Daoy (cell line): ENCODE measurements around the gene MST1. TPM values are rescaled to one million over a fixed set of nuclear protein-coding genes. Genes with fewer than 3 reads are reported as not detected.
"Not testable (repeated sequence)": the region's sequence is repeated elsewhere in the genome, so short reads cannot be mapped to it uniquely, and the experiment has no call there.

Source experiments
- DNase-seq: peaks from one replicate; pipeline ENCODE4 v3.0.0-alpha.2; 2015; ENCODE audit warnings: low read depth
- total RNA-seq: library from RNA; depleted of rRNA; stranded (reverse); fragments of >200 nt; shearing (Covaris generic); gene quantifications from 2 replicates; pipeline ENCODE4 v1.2.3, GENCODE V29; 2014

The MST1 gene
- total RNA-seq, 1 experiment from 2014 or later = 0.63 TPM

DNA sequence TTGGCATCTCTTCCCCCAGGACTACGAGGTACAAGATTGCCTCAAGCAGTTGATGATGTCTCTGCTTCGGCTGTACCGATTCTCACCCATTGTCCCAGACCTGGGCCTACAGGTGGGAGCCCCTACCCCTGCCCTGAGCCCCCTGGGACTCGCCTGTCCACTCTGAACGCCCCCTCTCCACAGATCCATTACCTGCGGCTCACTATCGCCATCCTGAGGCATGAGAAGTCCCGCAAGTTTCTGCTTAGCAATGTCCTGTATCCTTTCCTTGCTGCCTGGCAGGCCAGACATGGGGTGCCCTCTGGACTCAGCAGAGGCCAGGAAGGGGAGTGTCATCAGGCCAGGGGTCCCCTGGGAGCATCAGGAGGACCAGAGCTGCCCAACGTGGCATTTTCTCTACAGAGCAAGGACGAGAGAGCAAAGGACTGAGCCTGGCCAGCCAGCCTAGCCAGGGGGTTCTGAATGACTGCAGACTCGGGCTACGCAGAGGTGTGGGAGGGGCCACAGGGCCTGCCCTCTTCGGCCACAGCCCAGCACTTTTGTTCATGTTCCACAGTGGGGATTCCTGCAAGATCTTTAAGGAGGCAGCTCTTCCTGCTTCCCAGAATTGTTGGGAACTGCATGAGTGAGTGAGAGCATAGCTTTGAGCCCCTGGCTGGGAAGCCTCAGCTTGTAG is 11.3 kb upstream of the MST1 start:
- no peak for DNase-seq

DNA sequence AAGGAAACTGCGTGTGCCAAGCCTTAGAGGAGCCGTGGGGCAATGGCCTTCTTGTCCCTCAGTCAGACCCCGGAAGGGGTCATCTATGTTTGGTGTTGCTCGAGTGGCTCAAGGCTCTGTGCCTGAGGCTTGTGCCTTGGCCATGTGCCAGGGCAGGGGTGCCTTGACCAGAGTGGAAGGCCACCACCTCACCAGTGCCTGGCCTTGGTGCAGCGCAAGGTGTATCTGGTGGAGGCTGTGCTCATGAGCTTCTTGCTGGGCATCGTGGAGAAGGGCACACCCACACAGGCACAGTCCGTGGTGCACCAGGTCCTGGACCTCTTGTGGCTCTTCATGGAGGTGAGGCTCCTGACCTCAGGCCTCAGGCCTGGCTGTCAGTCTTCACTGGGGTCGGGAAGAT is 10.7 kb upstream of the MST1 start:
- no peak for DNase-seq

DNA sequence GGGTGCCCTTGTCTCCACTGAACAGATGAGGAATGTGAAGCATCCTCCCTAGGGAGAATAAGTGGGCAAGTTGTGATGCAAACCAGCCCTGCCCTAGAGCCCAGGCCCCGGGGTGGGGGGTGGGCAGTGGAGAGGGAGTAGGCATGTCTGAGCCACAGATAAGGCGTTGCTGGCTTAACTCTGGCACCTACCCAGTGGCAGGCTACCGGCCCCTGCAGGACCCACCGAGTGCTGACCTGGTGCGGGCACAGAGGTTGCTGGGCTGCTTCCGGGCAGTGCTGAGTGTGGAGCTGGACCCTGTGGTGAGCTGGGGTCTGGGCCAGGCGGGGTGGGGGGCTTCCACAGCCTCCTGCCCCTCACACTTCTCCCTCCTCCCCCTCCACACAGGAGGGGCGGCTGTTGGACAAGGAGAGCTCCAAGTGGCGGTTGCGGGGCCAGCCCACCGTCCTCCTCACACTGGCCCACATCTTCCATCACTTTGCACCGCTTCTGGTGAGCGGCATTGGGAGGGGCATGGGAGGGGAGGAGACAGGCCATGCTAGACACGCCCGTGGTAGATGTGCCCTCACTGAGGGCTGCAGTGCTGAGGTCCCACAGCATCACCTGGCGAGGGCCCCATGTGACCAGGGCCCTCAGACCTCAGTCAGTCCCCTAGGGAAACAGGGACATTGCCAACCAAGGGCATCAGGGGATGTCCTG is 10.2 kb upstream of the MST1 start:
- no peak for DNase-seq

DNA sequence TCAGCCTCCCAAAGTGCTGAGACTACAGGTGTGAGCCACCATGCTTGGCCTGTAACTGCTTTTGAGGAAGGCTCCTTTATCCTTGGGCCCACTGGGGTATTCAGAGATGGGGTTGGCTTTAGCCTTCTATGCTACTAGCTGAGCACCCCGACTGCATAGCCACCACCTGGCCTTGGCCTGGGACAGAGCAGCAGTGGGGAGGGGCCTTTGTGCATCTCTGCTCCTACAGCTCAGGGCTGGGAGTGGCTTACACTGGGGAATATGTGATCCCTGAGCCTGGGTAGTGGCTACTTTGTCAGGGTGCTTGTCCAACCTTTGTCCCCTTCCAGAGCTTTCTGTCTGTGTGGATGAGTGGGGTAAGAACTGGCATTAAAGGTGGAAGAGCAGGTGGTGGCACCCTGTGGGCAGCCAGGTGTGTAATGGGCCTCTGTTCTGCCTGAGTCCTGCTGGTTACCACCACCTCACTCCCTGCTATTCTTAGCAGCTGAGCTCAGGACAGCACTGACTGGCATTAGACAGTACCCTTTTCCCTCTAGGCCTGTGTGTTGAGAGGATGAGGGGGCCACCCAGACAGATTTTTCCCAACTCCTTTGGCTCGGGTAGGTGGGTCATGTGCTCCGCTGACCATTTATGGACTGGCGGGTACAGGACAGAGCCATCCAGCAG is 6.2 kb upstream of the MST1 start:
- DNase-seq = not testable (repeated sequence)

DNA sequence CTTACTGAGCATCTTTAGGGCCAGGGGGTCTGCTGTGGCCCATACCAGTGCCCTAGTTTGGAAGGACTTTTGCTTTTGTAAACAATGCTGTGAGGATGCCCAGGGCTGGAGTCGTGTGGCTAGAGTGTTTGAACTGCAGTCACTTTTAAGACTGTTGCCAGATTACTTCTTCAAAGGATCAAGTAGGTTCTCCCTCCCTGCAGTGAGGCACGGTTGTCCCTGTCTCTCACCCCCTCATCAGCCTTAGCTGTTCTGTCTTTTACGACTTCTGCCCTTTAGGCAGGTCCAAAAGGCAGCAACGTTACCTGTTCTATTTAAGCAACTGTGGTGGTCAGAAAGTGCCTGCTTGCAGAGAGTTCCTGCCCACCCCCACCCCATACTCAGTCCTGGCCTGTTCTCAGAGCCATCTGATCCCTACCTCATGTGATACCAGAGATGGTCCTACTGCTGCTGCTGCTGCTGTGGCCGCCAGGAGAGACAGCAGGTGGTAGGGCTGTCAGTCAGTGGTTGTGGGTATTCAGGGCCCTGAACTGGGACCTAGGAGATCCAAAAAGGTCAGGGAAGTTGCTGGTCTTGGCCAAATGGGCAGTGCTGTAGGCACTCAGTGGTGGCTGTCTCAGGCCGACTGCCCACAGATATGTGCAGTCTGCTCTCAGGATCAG is 5.3 kb upstream of the MST1 start:
- not testable (repeated sequence) for DNase-seq

DNA sequence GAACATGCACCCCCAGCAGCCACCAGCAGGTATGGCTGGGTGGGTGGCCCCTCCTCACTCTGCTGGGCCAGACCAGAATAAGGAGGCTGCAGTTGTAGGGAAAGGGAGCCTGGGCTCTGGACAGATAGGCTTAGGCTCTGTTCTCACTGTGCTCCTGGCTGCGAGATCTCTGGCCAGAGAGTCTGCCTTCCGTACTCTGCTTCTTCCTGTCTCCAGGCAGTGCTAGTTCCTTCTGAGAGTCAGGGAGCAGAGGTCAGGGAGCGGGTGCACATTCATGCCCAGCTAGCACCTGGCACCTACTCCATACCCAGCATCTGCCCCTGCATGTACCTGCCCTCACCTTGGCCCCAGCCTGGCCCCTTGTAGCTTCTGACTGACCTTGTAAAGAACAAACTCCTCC is 2.2 kb upstream of the MST1 start:
- not testable (repeated sequence) for DNase-seq

DNA sequence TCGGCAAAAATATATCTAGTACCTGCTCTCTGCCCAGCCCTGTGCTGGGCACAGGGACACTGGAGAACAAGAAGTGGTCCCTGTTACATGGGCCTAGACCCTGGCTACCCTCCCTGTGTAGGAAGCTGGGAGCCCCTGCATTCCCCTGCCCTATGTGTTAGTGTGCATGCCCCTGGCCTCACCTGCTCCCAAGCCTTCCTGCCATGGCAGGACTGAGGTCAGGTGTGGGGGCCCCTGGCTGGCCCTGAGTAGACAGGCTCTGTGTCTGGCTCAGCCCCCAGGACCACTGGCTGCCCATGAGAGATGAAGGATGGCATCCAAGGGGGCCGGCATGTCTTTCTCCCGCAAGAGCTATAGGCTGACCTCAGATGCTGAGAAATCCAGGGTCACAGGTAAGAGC is 1.6 kb upstream of the MST1 start:
- not testable (repeated sequence) for DNase-seq

DNA sequence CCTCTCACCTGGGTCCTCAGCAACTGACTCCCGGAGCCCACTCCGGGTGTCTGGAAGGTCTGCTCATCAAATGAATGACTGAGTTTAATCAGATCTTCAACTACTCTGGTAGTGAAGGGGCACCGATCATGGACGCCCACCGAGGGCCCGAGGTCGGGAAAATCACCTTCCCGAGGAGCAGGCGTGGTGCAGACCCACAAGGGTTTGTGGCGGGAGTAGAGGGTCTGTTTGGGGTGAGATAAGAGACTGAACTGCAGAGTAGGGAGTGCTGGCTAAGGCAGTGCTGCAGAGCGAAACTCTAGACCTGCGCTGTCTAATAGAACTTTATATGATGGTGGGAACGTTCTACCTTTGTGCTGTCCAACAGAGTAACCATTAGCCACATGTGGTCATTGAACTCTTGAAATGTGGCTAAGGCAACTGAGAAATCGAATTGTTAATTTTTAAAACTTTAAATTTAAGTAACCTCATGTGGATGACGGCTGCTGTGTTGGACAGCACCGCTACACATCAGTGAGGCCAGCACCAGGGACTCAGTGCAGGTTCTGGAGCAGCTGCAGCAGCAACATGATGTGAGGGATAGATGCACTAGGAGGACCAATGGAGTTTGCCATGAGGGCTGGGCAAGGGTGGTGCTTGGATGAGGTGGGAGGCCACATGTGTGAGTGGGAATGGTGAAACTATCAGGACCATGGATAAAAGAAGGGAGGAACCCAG is 792 bp upstream of the MST1 start:
- DNase-seq = not testable (repeated sequence)

DNA sequence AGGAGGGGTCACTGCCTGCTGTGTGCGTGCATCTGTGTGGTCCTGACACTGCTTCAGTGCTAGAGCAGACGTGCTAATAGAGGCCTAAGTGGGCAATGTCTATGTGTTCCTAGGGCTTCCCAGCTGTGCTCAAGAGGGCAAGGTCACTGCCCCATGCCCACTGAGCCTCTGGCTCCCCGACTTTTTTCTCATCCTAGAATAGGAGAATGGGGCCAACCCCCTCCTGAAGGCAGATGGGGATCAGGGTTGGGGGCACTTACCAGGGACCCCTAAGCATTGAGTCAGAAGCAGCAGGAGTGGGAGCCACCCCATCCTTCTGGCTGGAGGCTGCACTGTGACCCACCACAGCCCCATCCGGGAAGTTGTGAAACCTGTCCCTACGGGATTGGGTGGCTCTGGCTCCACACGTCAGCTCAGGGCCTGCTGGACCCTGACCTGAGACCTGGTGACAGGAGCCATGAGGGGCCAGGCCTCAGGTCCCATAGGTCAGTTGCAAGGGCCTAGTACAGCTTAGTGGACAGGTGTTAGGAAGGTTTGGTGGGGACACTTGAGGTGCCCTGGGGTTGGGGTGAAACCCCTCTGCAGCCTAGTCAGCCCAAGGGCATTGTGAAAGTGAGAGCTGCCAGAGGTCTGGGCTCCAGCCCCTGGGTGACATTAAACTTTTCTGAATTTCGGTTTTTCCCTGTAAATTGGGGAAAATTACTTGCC is 782 bp downstream of the MST1 start:
- DNase-seq = not testable (repeated sequence)

DNA sequence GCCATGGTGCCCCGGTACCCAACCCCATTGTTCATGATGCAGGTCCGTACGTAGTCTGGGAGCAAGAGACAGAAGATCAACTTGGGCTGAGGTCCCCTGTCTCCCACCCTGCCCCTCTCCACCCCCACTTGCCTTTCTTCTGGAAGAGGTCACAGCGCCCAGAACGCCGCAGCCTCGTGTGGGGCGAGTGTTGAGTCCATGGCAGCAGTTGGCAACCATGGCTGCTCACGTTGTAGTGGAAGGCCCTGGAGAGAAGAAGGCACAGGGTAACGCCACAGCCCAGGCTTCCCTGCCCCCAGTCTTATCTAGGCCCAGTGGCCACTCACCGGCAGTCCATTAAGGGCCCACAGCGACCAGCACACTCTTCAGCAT is 1.9 kb downstream of the MST1 start:
- DNase-seq = not testable (repeated sequence)

DNA sequence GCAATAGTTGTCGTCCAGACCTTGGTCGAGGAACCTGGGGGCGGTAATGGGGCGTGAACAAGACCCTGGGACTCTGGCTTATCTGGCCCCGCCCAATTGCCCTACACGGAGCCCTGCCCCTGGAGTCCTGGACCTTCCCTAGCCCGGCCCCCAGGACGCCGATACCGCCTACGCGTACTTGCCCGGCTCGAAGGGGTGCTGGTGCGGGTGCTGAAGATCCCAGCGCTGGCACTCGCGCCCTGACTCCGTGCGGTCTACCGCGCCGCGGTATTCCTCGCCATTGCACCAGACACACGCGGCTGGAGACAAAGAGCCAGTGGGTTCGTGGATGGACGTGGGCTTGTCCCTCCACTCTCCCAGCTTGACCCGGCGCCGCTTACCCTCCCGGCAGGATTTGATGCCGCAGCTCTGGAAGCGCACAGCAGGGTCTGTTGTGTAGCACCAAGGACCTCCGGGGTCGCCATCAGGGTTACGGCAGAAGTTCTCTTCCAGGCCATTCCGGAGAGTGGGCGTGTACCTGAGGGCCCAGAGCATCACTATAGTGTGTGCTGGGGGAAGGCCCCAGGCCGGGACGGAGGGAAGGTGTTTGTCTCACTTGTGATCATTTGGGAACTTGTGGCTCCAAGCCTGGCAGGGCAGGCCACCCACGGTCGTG is 2.4 kb downstream of the MST1 start:
- peak; percentile 63 for DNase-seq

DNA sequence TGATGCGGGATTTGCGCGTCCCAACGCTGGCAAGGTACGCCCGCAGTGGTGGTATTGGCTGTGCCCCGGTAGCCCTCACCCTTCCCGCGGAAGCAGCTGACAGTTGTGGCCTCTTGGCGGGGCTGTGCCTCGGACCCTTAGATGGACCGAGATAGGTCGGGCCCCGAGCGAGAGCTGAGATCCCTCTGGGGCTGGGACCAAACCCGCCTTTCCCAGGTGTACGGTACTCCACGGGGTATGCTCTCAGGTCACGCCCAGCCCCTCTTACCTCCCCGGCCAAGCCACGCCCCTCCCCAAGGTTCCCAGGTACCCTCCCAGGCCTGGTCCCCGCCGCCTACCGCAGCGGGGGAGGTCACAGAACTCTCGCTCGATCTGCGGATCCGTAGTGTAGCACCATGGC is 2.9 kb downstream of the MST1 start:
- DNase-seq = not testable (repeated sequence)

DNA sequence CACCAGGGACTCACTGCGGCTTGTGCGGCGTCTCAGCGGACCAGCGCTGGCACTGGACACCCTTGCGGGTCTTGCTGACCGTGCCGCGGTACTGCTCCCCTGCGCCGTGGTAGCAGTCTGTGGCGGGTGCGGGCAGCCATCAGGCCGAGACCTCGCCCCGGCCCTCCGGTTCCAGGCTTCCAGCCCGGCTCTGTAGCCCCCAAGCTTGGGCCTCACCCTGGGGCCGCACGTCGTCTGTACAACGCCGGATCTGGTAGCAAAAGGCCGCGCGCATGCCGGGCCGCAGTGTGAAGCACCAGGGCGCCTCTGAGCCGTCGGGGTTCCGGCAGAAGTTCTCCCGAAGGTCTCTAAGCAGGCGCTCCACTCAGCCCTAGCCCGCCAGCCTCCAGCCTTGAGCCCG is 3.4 kb downstream of the MST1 start:
- not testable (repeated sequence) for DNase-seq

DNA sequence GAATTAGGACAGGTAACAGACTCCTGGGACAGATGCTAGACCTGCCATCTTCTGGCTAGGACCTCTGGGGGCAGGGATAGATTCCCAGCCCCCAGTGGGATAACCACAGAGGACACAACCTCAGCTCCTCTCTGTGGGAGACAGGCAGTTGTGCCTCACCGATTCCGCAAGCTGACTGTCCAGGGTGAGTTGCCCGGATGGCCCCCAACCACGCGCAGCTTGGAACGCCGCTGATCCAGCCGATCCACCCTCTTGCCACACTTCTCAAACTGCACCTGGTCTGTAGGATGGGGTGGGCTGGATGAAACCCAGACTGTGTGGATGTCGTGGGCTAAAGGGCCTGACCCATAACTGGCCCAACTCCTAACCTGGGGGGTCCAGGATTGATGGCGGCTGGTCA is 4.2 kb downstream of the MST1 start:
- DNase-seq = not testable (repeated sequence)

DNA sequence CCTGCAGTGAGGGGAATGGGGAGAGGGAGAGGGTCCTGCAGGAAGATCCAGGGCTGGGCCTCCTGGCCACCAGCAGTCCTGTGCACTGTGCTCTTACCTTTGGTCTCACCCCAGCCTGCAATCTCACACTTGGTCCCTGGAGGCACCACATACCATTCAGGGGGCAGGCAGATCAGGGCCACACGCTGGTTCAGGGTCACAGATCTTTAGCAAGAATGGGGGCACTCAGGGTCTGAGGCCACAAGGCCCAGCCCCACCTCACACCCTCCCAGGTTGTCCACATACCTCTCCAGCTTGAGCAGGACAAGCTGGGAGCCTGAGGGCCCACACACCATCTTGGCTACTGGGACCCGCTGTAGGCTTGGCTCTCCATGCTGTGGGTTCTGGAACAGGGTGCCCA is 4.8 kb downstream of the MST1 start:
- not testable (repeated sequence) for DNase-seq

DNA sequence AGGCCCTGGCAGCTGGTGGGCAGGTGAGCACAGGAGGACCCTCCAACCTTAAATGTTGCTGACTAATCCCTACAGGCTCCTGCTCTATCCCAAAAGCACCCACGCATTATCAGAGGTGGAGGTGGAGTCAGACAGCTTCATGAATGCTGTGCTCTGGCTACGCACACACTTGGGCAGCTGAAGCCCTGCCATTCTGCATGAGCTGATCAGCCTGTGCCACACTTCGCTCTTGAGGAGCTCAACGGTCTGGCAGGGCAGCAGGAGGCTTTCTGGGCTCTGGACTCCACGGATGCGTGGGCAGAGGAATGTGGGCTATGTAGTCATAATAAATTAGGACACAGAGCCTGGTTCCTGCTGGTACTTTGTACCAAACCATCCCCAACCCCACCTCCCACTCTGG is 6.1 kb downstream of the MST1 start:
- no peak for DNase-seq

DNA sequence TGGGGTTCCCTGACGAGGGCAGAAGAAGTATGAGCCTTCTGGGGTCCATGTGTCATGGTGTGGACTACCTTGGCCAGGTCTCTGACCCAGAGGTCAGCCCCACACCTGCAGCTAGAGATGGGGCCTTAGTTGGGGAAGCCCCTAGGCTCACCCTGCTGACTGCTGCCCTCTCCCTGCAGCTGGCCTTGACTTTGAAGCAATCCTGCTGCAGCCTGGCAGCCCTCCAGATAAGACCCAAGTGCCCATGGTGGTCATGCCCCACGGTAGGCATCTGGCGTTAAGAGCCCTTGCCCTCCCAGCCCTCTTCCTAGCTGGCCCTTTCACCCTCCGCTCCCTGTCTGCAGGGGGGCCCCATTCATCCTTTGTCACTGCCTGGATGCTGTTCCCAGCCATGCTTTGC is 7.7 kb downstream of the MST1 start:
- no peak for DNase-seq

DNA sequence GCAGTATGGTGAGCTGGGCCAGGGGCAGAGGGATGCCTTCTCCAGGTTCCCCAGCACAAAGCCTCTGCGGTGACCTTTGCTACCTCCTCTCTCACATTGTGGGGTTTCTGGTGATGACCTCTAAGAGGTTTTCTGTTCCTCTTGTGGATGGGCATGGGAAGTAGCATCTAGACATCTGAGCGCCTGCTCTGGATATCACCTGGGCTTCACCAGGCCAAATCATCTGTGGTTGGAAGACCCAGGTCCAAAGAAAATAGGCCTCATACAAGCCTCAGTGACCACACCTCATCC is 8.1 kb downstream of the MST1 start:
- DNase-seq = no peak

DNA sequence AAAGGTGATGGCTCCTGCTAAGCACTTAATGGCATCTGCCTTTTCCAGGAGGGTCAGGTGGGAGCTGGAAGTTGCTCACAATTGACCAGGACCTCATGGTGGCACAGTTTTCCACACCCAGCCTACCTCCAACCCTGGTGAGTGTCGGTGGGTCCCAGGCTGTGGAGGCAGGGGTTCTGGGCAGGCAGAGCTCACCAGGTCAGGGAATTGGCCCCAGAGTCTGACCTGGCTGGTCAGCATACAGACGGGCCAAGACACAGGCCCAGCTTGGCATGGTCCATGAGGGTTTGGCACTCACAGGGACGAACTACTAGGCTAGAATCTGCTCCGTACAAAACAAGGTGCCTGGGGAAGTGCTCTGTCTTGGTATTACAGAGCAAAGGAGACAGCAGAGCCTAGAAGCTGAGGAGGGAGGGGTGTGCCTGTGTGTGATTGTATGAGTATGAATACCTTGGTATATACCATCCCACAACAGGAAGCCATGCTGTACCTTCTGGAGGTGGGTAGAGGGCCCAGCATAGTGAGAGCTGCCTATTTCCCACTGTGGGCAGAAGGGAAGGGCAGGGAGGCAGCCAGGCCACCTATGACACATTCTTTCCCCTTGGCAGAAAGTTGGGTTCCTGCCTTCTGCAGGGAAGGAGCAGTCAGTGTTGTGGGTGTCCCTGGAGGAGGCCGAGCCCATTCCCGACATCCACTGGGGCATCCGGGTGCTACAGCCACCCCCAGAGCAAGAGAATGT is 8.6 kb downstream of the MST1 start:
- DNase-seq = no peak

DNA sequence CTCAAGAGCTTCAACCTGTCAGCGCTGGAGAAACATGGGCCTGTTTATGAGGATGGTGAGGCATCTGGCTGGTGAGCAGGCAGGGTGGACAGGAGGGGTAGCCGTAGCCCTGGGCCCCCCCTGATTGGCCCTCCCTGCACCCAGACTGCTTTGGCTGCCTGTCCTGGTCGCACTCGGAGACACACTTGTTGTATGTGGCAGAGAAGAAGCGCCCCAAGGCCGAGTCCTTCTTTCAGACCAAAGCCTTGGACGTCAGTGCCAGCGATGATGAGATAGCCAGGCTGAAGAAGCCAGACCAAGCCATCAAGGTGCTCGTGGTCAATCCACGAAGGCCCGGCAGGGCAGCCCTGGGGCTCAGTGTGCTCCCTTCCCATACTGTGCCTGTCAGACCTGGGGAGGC is 13.4 kb downstream of the MST1 start:
- DNase-seq = no peak
